D341Med (cell line): ENCODE measurements around the gene CMTM5.
"Not testable (repeated sequence)": the region's sequence is repeated elsewhere in the genome, so short reads cannot be mapped to it uniquely, and the experiment has no call there.

Source experiments
- DNase-seq: peaks from one replicate; pipeline ENCODE4 v3.0.0; 2012; ENCODE audit warnings: low spot score

Gene CMTM5

GRCh38 chr14:23414906-23415820 is 38.3 kb downstream of the CMTM5 start:
- no peak for DNase-seq

- DNase-seq = no peak
These were observed 39.3 kb downstream of the CMTM5 start for GRCh38 chr14:23415821-23416778.

- DNase-seq = no peak
These were observed 40.0 kb downstream of the CMTM5 start for GRCh38 chr14:23416801-23417200.

GRCh38 chr14:23417269-23417668 is 40.4 kb downstream of the CMTM5 start:
- not testable (repeated sequence) for DNase-seq

GRCh38 chr14:23418021-23418420 is 41.2 kb downstream of the CMTM5 start:
- no peak for DNase-seq

- not testable (repeated sequence) for DNase-seq
These were observed 42.8 kb downstream of the CMTM5 start for GRCh38 chr14:23419646-23420045.

- no peak for DNase-seq
These were observed 44.7 kb downstream of the CMTM5 start for GRCh38 chr14:23421594-23421993.

- DNase-seq = no peak
These were observed 46.8 kb downstream of the CMTM5 start for GRCh38 chr14:23423657-23424056.

- DNase-seq = no peak
These were observed 48.3 kb downstream of the CMTM5 start for GRCh38 chr14:23425169-23425568.

GRCh38 chr14:23425798-23426197 is 49.0 kb downstream of the CMTM5 start:
- not testable (repeated sequence) for DNase-seq

GRCh38 chr14:23428686-23429495 is 52.0 kb downstream of the CMTM5 start:
- no peak for DNase-seq
